ENCODE data around the gene ASS1.

ASS1 gene

DNA sequence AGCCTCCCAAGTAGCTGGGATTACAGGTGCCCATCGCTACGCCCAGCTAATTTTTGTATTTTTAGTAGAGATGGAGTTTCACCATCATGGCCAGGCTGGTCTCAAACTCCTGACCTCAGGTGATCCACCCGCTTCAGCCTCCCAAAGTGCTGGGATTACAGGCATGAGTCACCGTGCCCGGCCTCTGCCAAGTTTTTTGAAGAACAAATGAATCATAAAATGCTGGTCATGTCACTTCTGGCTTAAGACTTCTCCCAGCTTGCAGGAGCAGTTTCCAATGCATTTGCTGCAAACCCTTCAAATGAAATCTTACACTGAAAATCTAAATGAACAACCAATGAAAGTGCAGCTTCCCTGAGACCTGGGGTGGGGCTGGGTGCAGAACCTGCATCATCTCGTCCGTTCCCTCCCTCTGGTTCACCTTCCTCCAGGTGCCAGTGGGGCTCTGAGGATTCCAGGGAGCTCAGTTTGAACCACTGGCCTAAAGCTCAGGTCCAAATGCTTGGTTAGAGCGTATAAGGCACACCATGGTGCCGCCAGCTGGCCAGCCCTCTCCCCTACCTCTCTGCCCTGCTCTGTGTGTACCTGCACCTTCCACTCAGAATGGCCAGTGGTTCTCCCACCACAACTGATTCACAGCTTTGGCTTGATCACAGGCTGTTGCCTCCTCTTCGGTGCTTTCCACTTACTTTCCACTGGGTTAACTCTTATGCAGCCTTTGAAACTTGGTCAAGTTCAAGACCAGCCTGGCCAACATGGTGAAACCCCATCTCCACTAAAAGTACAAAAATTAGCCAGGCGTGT is 94.9 kb downstream of the ASS1 start:
- DNase-seq: no peak

DNA sequence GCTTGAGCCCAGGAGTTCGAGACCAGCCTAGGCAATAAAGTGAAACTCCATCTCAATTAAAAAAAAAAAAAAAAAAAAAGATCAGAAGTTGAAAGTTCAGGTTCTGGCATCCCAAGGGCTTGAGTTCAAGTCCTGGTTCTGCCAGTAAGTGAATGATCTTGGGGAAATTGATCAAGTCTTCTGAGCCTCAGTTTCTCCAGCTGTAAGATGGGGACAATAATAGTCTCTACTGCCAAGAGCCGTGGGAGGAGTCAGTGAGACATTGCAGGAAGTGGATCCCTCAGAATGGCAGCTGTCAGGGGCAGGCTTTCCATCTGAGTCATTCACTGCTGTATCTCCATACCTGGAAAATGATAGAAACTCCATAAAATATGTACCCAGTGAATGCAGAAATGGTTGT is 96.8 kb downstream of the ASS1 start:
- no peak for DNase-seq

DNA sequence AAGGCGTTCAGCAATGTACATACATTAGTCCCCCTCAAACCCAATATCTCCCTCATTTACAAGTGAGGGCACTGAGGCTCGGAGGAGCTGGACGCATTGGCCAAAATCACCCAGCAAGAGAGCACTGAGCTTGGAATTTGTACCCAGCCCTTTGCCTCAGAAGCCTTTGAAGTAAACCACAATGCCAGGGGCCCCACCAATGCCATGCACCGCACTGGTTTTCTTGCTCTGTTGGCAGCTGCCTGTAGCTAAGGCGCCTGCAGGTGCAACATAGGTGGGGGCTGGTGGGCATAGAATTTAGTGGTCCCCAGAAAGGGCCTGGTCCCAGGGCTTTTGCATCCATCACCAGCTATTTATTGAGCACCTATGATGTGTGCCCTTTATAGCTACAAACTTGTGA is 97.3 kb downstream of the ASS1 start:
- DNase-seq: no peak

DNA sequence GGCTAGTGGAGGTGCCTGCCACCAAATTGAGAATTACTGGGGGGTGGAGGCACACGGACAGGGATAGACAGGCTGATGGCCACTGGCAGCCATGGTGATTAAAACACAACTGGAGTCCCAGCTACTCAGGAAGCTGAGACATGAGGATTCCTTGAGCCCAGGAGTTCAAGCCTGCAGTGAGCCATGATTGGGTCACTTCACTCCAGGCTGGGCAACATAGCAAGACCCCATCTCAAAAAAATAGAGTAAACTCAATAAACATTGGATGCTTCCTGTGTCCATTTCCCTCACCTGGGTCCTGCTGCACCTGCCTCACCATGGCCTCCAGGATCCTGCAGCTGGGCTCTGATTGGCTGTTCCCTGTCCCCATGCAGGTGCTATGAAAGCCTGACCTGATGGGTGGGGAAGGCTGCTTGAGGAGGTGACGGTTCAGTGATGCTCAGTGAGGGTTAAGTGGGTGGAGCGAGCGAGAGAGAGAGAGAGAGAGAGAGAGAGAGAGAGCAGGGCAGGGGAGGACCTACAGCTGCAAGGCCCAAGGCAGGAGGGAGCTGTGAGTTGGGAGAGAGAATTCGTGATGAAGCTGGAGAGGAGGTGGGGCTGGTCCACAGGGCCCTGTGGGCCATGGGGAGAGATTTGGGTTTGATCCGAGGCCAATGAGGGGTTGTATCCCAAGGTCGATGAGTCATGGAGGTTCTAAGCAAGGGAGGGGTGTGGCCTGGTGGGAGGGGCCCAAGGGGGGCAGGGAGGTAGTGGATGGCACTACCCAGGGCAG is 97.9 kb downstream of the ASS1 start:
- DNase-seq: no peak

DNA sequence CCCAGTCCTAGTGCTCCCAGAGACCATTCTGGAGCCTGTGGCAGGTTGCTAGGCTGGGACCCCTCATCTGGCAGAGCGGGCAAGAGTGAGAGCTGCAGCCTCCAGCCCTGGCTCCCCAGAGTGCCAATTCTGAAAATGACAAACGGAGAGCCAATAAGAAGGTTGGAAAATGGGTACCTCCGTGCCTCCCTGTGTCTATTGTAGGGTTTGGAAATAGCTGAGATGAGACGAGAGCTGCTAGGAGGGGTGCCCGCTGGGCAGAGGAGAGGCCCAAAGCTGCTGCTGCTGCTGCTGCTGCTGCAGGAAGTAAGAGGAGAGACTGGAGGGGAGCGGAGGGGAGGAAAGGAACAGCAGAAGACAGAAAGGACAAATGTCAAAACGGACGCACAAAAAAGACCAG is 98.6 kb downstream of the ASS1 start:
- DNase-seq: no peak

DNA sequence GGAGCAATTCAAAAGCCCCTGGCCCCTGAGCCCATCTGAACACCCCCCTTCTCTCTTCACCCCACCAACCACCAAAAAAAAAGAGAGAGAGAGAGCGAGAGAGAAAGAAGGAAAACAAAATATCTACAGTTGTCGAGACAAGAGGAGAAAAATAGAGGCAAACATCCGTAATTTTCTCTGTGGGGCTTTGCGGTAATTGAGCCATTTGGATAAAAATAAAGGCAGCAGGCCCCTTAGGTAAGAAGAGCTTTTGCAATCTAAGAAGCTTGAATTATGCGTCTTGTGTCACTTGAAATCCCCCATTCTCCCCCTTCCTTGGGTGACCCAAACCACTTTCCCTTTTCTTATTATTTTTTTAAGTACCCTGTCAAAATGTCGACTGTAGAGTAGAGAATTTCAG is 99.1 kb downstream of the ASS1 start:
- DNase-seq: no peak

DNA sequence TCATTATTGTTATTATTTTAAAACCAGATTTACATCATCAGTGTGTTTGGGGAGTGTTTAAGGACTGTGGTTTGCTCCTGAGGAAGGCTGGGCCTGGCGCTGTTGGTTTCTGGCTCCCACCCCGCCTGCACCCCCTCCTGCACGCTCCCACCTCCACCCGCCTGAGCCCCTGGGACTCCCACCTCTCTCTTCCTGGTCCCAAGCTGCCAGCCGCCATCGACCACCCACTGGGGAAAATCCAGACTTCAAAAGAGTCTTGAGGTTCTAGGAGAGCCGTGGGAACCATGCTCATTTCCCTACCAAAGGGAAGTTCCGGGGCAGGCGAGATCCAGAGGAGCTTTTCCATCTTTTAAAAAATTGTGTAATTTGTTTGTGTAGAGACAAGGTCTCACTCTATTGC is 99.6 kb downstream of the ASS1 start:
- no peak for DNase-seq

DNA sequence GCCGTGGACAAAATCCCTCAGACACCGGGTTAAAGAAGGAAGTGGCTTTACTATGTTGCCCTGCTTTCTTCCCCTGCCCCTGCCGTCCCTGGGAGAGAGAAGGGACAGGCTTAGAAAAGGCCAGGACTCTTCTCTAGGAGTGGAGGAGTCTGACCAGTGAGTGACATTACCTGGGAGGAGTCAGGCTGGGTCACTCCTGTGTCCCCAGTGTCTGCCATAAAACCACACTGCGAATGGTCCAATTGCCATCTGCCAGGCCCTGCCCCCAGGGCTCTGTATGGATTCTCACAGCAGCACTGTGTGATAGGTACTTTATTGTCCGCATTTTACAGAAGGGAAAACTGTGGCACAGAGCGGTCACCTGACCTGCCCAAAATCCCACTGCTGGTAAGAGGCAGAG is 103.3 kb downstream of the ASS1 start:
- no peak for DNase-seq

DNA sequence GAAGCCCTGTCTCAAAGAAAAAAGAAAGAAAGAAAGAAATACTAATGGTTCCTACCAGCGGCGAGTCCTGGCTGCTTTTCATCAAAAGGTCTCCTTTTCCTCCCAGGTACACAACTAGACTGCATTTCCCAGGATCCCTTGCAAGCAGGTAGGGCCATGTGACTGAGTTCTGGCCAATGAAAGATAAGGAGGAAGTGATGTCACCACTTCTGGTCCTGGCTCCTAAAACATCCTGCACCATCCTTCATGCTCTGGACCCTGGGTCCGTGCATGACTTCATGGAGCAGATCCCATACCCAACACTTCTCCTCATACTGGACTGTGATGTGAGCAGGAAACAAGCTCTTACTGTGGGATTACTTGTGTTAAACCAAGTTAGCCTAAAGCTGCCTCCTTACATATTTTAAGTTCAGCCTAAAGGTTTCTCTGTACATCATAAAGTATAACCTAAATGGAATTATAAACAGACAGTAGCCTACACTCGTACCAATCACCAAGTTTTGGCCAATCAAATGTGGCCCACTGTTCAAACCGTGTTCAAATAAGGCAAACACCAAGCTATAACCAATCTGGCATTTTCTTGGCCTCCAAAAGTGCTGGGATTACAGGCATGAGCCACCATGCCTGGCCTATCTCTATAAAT is 104.5 kb downstream of the ASS1 start:
- DNase-seq: no peak
